ENCODE results near the gene LAMTOR1. TPM values are rescaled to one million over a fixed set of nuclear protein-coding genes. Genes with fewer than 3 reads are reported as not detected.
A peak's percentile ranks its signal among the peaks of the same experiment; 100 is the strongest.

Gene LAMTOR1
- total and polyA plus RNA-seq, 2 donors (not counting 3 experiments of a cell fraction or from before 2014, with no cell fraction given): 95.1 to 174 TPM

GRCh38 chr11:72078477-72078876 is 24.6 kb downstream of the LAMTOR1 start:
- CTCF ChIA-PET: interaction anchor here (0.9 to 3.0 kb wide), 11 partner anchors 9 to 353 kb away, joined by 3 to 45 read pairs (median 3); no protein-coding TSS in a partner anchor
- peak; percentile 37 for FAIRE-seq
- TF ChIP-seq POLR2A (IDR thresholded peaks at IDR 0.05; ENCODE audit: low read depth, low read length): no peak
- TF ChIP-seq MAX (IDR thresholded peaks at IDR 0.05; ENCODE audit: insufficient read depth, insufficient read length): no peak
- no peak for TF ChIP-seq POLR2AphosphoS5 (IDR thresholded peaks at IDR 0.05; ENCODE audit: insufficient read depth, low read depth, low read length)
- no peak for TF ChIP-seq FOS (IDR thresholded peaks at IDR 0.05; ENCODE audit: borderline replicate concordance, insufficient read depth, low read length)
- TF ChIP-seq MYC (IDR thresholded peaks at IDR 0.05; ENCODE audit: low read depth, low read length): no peak
- TF ChIP-seq, protein P1, sequence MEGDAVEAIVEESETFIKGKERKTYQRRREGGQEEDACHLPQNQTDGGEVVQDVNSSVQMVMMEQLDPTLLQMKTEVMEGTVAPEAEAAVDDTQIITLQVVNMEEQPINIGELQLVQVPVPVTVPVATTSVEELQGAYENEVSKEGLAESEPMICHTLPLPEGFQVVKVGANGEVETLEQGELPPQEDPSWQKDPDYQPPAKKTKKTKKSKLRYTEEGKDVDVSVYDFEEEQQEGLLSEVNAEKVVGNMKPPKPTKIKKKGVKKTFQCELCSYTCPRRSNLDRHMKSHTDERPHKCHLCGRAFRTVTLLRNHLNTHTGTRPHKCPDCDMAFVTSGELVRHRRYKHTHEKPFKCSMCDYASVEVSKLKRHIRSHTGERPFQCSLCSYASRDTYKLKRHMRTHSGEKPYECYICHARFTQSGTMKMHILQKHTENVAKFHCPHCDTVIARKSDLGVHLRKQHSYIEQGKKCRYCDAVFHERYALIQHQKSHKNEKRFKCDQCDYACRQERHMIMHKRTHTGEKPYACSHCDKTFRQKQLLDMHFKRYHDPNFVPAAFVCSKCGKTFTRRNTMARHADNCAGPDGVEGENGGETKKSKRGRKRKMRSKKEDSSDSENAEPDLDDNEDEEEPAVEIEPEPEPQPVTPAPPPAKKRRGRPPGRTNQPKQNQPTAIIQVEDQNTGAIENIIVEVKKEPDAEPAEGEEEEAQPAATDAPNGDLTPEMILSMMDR (IDR thresholded peaks at IDR 0.05; ENCODE audit: extremely low read depth in 1 of 2, insufficient read depth in 1 of 2, low read depth in 1 of 2, low read length in 2 of 2): no peak
- no peak for TF ChIP-seq GATA2 (IDR thresholded peaks at IDR 0.05; ENCODE audit: insufficient read depth, insufficient read length, low read depth, low read length)
- TF ChIP-seq JUN (IDR thresholded peaks at IDR 0.05; ENCODE audit: borderline replicate concordance, insufficient read depth, insufficient read length, low read depth): no peak
- TF ChIP-seq EZH2 (IDR thresholded peaks at IDR 0.05; ENCODE audit: borderline replicate concordance, low read depth, low read length, severe bottlenecking): no peak
- intact Hi-C loops (cut with micrococcal nuclease) (no loop called here), dilution Hi-C loops (cut with MboI; ENCODE audit: extremely low pct_ligation_motif_present, low sequenced_read_pairs) (no loop called here)
- Histone ChIP-seq H3K27me3 (ENCODE audit: control insufficient read depth in 2 of 2, insufficient read depth in 2 of 2, low read length in 2 of 2) (no peaks in the 10 kb centered on the region), H3K9me1 (replicated peaks; ENCODE audit: control insufficient read depth, extremely low read depth, insufficient read depth, low read length) (no peaks in the 10 kb centered on the region), H3K9me3 (replicated peaks; ENCODE audit: control insufficient read depth, insufficient read depth, low read length) (no peaks in the 10 kb centered on the region), H3K4me1 (ENCODE audit: control insufficient read depth, extremely low read depth, insufficient read depth, low read length) (peaks cover 28% of the 10 kb centered on the region), H3K9ac (replicated peaks; ENCODE audit: extremely low read depth, insufficient read depth, low read length) (peak overlapping the region; percentile 60), H2AFZ (ENCODE audit: low read depth, low read length) (peak overlapping the region; percentile 9), H3K79me2 (ENCODE audit: control insufficient read depth, insufficient read depth, low read length) (peaks cover 61% of the 10 kb centered on the region), H3K4me2 (ENCODE audit: insufficient read depth, low read length) (peak overlapping the region; percentile 96), H4K20me1 (replicated peaks; ENCODE audit: control insufficient read depth, extremely low read depth, insufficient read depth, low read length) (no peaks in the 10 kb centered on the region), H3K36me3 (ENCODE audit: control insufficient read depth in 2 of 2, extremely low read depth in 1 of 2, insufficient read depth in 2 of 2, low read length in 2 of 2) (no peaks in the 10 kb centered on the region), H3K27ac (ENCODE audit: insufficient read depth, low read depth, low read length) (peak overlapping the region; percentile 94), H3K4me3 (replicated peaks in 1 of 3; ENCODE audit: insufficient read depth in 1 of 3, low read depth in 1 of 3, low read length in 3 of 3) (peak overlapping the region in 1 of 3 experiments; percentile 82)
- TSS peak; percentile 32 for BruUV-seq (replicated peaks)
- DNase-seq (ENCODE audit: low read depth, low spot score): no peak
- POLR2A ChIA-PET: interaction anchor here (0.6 kb wide), 1 partner anchor 28 kb away, joined by 5 read pairs; no protein-coding TSS in a partner anchor
